ENCODE data around the gene CCN5.

DNA sequence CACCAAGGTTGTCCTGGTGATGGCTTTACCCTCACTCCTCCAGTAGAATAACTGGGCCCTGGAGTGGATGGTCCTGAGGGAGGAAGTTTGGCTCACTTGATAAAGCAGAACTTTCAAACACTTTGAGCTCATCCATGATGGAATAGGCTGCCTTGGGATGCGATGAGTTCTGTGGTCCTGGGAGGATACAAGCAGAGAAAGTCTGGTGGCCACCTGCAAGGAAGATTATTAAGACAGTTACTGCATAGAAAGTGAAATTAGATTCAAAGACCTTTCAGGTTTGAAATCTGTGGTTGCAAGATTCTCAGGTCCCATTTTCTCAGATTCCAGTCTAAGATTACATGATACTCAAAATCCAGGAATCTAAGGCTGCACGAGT is 19.9 kb upstream of the CCN5 start:
- TF ChIP-seq, protein P1, sequence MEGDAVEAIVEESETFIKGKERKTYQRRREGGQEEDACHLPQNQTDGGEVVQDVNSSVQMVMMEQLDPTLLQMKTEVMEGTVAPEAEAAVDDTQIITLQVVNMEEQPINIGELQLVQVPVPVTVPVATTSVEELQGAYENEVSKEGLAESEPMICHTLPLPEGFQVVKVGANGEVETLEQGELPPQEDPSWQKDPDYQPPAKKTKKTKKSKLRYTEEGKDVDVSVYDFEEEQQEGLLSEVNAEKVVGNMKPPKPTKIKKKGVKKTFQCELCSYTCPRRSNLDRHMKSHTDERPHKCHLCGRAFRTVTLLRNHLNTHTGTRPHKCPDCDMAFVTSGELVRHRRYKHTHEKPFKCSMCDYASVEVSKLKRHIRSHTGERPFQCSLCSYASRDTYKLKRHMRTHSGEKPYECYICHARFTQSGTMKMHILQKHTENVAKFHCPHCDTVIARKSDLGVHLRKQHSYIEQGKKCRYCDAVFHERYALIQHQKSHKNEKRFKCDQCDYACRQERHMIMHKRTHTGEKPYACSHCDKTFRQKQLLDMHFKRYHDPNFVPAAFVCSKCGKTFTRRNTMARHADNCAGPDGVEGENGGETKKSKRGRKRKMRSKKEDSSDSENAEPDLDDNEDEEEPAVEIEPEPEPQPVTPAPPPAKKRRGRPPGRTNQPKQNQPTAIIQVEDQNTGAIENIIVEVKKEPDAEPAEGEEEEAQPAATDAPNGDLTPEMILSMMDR (conservative IDR thresholded peaks at IDR 0.05; ENCODE audit: low read length) = no peak
- no peak for TF ChIP-seq EZH2phosphoT487 (IDR thresholded peaks at IDR 0.05; ENCODE audit: borderline replicate concordance, low read depth, low read length)
